HG02678 (cell line): Measurements from ENCODE around the gene OTOS.

Experiments
- ATAC-seq: cut with Tn5 transposase; IDR thresholded peaks from one replicate; pipeline ENCODE4 v1.9.1; 2021; ENCODE audit warnings: mild to moderate bottlenecking, moderate library complexity; ENCODE audit not compliant: unreplicated experiment

OTOS gene

GRCh38 chr2:240140511-240140910, at the start of gene OTOS:
TSS of gene OTOS (minus strand) at chr2:240140658. CDS start at chr2:240140326, 332 bp downstream.
- ATAC-seq, result no peak

GRCh38 chr2:240189686-240190085, 49.2 kb upstream of the OTOS start:
- no peak for ATAC-seq

DNA sequence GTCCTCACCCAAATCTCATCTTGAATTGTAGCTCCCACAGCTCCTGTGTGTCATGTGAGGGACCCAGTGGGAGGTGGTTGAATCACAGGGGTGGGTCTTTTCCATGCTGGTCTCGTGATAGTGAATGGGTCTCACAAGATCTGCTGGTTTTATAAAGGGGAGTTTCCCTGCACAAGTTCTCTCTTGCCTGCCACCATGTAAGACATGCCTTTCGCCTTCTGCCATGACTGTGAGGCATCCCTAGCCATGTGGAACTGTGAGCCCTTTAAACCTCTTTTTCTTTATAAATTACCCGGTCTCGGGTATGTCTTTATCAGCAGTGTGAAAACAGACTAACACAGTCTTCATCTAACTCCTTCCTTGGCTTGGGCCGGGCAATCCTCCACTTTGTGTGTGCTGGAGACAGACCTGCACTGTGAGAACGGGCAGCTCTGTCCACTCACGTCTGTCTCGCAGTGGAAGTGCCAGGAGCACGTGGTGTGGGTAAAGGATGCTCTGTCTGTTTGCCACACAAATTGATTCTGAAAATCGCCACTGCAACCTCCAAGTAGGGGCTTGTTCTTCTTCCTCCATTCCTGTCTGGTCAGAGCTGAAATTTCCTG, 47.6 kb upstream of the OTOS start:
- no peak for ATAC-seq

GRCh38 chr2:240186191-240186725, 45.8 kb upstream of the OTOS start:
- no peak for ATAC-seq

- no peak for ATAC-seq
Observed at GRCh38 chr2:240184656-240185055, 44.2 kb upstream of the OTOS start.

DNA sequence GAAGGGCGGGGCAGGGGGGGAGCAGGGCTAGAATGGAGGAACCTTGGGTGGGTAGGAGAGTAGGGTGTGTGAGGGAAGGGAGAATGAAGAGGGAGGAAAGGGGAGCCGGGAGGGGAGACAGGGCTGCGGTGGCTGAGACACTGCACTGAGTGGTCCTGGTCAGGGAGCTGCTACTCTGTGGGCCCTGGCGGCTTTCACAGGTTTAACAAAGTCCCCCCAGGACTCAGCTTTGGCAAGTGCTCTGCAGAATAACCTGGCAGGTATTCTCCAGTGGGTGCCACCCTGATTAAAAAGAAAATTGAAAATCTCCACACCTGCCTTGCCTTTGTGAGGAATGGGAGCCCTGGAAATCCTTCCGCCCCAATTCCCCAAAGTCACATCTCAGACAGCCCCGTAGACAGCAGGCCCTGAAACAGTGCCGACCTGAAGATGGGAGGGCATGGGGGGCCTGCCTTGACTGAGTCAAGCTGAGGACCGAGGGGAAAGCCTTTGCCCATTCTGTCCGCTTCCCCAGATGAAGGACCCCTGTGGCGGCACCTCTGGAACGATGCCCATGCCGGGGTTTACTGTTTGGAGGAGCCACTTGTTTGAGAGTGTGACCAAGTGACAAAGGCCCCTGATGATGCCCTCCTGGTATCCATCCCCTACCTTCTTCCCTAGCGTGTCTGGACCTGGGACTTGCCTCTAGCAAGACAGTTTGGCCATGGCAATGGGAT, 43.6 kb upstream of the OTOS start:
- ATAC-seq, result no peak

DNA sequence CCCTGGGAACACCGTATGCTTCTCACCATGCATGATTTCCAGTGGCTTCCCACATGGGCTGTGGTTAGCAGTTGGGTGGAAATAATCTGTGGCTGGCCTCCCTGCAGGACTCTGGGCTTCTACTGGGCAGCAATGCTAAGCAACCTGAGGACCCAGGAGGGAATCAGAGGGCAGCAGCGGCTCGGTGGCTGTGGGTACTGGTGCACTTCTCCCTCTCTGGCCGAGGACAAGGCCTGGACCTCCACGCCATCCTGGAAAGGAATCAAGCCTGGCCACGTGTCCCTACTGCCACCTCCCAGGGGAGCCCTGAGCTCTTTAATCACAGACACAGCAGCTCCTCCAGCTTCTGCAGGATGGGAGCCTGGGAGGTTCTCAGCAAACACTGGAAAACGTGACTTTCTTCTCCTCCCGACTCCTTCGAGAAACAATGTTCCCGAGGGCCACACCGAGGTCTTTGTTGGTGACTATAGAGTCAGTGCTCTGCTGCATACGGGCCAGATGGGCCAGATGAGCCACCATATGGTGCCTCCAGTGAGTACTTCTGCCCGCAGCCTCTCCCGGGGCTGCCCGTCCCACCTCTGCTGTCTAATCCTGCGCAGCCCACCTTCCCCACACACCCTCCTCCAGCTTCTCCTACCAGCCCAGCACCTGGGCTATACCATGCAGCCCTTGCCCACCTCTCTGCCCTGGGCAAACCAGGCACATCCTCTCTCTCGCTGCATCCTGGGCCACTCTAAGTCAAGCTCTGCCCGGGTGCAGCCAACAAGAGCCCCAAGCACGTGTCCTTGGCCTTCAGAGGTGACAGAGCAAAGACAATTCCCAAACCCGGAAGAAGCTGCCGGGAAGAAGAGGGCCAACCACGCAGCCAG, 42.8 kb upstream of the OTOS start:
- no peak for ATAC-seq

DNA sequence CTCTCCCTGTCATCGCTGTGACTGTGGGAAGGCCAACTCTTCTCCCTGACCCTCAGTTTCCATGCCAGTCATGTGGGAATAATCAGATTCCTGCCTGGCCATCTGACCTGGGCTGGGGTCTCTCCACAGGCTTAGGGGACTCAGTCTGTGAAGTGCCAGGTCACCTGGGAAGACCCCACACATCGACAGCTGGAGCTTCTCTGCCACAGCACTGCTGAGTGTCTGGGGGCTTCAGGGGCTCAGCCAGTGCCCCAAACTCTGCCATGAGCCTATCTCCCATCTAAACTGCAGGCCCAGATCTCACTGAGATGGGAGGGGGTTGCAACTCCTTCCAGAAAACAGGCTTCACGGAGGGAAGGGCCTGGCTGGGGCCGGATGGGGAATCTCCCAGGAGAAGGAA, 42.0 kb upstream of the OTOS start:
- no peak for ATAC-seq

DNA sequence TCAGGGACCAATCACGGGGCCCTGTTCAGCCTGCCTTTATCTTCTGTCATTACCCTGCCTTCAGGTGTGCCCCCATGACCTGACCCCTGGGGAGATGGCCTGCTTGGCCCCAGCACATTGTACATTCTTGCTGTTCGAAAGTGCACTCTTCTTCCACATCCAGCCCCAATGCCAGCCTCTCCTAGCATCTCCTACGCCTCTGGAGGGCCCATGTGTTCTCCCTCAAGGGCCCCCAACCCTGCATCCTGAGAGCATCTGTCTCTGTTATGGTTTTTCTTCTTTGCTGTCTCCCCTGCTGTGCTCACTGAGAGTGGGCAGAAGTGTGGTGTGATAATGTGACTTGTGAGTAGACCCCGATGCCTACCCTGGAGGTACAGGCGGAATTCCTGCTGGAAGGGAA, 41.5 kb upstream of the OTOS start:
- no peak for ATAC-seq

GRCh38 chr2:240179941-240180666, 39.6 kb upstream of the OTOS start:
- ATAC-seq, result no peak

- no peak for ATAC-seq
Observed at GRCh38 chr2:240179186-240179815, 38.8 kb upstream of the OTOS start.

- ATAC-seq, result no peak
Observed at GRCh38 chr2:240178564-240178963, 38.1 kb upstream of the OTOS start.

DNA sequence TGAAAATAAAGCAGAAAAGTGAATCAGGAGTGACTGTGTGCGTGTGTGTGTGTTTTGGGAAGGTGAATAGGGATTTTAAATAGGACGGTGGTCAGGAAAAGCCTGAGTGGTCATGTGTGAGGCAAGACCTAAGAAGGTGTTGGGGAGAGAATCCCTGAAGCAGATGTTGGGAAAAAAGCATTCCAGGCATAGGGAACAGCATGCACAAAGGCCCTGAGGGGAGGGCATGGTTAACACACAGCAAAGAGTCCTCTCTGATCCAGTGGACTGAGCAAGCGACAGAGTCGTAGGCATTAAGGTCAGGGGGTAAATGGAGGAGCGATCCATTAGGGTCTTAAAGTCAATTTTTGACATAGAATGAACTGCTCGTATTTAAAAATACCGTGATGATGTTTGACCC, 34.0 kb upstream of the OTOS start:
- ATAC-seq, result no peak

- no peak for ATAC-seq
Observed at GRCh38 chr2:240172071-240172895, 31.8 kb upstream of the OTOS start.

GRCh38 chr2:240170883-240171282, 30.4 kb upstream of the OTOS start:
- no peak for ATAC-seq

- no peak for ATAC-seq
Observed at GRCh38 chr2:240170354-240170735, 29.9 kb upstream of the OTOS start.

GRCh38 chr2:240169486-240170353, 29.3 kb upstream of the OTOS start:
- ATAC-seq, result no peak

DNA sequence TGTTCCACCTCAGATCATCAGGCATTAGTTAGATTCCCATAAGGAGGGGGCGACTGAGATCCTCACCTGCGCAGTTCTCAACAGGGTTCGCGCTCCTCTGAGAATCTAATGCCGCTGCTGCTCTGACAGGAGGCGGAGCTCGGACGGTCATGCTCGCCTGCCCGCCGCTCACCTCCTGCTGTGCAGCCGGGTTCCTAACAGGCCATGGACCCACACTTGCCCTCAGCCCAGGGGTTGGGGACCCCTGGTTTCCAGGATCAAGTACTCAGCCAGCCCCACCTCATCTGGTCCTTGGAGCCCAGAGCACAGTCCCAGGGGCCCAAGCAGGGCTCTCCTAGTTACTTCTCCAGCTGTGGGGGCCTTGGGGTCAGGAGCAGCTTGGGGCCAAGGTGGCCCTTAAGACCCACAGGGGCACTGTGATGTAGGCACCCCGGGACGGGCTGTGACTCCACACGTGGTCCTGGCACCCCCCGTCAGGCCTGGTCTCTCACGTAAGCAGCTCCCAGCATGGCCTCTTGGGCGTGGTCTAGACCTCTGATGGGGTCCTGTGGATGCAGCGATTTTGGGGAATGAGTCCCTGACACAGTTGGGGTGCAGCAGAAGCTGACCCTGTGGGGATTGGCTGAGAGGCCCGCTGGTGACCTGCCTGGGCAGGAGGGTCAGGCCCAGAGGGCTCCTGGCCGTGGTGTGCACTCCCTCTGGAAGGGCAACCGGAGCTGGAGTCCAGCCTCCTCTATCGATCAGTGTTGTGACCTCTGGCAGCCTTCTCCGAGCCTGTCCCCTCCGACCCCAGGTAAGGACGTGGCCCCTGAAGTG, 28.3 kb upstream of the OTOS start:
- ATAC-seq, result no peak
